ENCODE results near the gene MFAP4. TPM values are rescaled to one million over a fixed set of nuclear protein-coding genes. Genes with fewer than 3 reads are reported as not detected.

MFAP4 gene, protein sequence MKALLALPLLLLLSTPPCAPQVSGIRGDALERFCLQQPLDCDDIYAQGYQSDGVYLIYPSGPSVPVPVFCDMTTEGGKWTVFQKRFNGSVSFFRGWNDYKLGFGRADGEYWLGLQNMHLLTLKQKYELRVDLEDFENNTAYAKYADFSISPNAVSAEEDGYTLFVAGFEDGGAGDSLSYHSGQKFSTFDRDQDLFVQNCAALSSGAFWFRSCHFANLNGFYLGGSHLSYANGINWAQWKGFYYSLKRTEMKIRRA
- 691 TPM for polyA plus RNA-seq (2013, experiment 1 of 2; ENCODE audit: insufficient read length)
- polyA plus RNA-seq (2013, experiment 2 of 2; ENCODE audit: insufficient read length), result 659 TPM

DNA sequence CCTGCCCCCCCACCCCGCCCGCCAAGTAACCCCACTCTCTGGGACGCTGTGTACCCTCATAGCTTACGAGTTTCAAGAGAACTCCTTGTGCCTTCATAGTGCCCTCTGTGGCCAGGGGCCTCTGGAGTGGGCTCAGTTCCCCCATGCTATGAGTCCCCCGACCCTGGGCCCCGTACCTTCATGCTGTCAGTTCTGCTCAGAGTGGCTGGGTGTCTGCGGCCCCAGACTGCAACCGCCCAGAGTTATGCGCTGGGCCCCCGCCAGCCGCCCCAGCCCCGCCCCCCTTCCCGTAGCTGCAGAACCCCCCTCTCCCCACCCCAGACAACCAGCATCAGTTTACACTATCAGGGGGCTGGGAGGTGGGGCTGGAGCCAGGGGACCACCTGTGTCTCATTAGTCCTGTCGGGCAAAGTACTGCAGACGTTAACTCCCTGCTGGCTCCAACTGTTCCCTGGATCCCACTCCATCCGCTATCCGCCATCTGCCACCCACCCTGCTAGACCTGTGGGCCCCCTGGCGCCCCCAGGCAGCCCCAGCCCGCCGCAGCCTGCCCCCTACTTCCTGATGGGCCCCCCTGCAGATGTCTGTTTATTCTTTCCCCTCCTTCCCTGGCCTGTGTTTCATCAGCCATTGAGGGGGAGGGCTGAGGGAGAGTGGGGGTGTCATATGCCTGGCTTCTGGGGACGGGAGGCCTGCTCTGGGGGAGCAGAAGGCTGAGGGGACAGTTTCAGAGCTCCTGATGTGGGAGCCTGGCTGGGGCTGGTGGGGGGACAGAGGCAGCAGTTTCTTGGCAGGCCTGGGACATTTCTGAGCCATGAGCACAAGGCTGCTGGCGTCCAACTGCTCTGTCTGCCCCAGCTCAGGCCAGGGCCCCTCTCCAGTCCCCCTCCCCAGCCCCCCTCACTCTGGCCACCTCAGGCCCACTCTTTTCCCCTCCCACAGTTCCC lies at the start of gene MFAP4:
Gene MFAP4, minus strand, starts transcription at position 217 of the 947 bp plus-strand sequence. Its CDS starts 35 bp downstream, at position 182.
- DNase-seq, result peak; percentile 99

DNA sequence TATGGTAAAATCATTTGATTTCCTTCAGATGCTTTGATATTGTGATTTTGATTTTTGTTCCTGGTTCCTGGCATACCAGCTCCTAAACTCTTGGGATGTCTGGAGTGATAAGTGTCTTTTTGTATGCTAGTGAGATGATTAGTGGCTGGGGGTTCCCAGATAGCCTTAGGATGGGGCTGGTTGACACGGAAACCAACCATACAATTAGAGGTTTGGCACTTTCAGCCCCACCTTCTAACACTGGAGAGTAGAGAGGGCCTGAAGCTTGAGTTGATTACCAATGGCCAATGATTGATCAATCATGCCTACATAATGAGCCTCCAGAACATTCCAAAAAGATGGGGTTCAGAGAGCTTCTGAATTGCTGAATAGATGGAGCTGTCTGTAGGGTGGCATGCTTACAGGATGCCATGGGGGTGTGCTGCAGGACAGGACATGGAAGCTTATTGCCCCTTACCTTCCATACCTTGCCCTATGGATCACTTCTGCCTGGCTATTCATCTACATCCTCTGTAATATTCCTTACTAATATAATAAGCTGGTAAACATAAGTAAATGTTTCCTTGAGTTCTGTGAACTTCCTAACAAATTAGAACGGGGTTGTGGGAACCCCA lies 46.8 kb upstream of the MFAP4 start:
- no peak for DNase-seq

DNA sequence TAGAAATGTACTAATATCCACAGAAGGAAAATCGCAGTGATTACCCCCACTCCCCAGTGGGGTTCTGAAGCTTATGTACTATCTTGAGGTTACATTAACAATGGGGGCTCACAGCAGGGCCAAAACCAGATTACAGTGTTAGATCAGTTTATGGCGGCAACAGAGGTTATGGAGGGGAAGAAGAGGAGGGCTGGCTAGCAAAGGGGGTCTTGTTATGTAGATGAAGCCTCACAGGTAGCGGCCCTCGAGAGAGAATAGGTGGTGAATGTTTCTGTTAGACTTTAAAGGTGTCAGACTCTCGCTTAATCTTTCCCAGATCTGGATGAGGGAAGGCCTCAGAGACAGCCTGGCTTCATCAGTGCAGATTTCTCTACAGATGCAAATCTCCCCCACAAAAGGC lies 46.3 kb upstream of the MFAP4 start:
- DNase-seq, result no peak

DNA sequence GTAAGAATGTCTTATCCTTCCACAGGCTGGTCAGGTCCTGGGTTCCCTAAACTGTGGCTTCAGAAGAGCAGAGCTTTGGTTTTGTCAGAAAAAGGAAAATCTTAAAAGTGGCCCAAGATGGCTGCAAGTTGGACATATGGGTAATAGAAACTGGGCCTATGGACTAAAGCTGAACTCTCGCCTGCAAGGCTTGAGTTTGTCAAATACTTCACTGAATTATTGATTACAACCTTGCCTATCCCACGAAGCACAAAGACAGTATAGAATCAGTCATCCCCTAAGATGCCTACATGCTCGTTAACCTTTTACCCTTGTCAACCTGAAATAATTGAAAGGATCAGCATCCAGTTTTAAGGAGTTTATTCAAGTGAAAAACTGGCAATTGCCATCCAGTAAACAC lies 44.7 kb upstream of the MFAP4 start:
- no peak for DNase-seq

DNA sequence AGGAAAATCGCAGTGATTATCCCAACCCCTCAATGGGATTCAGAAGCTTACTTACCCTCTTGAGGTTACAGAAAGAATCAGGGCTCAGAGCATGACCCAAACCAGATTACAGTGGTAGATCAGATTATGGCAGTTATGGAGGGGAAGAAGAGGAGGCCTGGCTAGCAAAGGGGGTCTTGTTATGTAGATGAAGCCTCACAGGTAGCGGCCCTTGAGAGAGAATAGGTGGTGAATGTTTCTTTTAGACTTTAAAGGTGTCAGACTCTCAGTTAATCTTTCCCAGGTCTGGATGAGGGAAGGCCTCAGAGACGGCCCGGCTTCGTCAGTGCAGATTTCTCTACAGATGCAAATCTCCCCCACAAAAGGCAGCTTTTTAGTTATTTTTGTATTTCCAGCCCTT lies 39.6 kb upstream of the MFAP4 start:
- DNase-seq, result no peak

DNA sequence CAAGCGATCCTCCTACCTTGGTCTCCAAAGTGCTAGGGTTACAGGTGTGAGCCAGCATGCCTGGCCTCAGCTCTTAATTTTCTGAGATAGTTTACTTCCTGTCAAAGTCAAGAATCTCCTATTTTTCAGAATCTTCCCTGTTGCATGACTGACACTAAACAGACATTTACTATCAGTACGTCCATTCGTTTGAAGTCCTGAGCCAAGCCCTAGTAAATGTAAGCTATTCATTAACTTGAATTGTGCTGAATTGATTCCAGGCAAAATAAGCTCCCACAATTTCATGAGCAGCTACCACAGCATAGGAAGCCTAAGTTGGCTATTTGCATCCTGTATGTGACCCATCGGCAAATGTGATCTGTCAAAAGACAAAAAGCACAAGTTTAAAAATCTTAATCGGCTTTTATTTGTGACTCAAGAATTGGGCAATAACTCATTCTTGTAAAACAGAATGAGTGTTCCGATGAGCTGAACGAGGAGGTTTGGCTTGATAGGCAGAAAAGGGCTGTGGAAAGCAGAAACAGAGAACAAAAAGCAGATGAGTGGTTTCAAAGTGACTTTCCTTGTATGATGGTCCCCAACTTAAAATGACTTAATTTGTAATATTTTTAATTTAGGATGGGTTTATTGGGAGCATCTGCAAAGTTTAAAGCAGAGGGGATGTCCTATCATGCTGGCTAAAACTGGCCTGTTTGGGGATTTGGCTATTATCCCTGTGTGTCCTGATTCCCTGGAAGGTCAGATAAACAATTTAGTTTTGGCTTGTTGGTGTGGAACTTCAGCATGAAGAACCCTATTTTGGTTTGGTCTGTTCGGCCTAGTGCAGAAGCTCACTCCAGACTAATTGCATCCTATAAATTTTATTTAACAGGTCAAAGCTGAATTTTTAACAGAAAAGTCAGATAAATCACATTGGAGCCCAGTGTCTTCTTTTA lies 38.2 kb upstream of the MFAP4 start:
- DNase-seq, result no peak

DNA sequence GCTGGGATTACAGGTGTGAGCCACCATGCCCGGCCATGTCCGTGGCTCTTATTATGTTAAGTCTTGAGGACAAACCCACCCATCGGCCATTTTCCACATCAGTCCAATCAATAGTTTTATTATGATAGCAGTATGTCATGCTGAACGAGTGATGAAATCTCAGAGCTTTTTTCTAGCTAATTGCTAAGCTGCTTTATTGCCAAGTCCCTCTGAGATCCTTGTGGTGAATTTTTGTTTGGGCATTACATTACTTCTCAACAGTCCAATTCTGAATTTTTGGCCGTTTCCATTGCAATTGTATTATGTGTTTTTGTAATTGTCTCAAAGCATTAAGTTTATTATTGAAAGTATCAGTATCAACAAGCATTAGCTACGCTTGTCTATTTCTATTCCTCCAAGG lies 34.9 kb upstream of the MFAP4 start:
- no peak for DNase-seq

DNA sequence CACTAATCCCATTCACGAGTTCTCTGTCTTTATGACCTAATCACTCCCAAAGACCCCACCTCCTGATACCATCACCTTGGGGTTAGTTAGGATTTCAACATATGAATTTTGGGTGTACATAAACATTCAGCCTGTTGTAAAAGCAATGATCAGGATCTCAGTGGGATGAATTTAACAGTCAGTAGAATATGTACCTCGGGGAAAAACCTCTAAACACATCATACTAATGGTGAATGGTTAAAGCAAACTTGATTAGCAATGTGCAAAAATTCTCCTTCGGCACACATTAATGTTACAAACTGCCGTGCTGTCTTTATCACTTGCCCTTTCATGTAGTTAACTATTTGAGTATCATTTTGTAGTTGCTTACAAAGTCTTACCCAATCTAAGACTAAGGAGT lies 34.2 kb upstream of the MFAP4 start:
- no peak for DNase-seq

DNA sequence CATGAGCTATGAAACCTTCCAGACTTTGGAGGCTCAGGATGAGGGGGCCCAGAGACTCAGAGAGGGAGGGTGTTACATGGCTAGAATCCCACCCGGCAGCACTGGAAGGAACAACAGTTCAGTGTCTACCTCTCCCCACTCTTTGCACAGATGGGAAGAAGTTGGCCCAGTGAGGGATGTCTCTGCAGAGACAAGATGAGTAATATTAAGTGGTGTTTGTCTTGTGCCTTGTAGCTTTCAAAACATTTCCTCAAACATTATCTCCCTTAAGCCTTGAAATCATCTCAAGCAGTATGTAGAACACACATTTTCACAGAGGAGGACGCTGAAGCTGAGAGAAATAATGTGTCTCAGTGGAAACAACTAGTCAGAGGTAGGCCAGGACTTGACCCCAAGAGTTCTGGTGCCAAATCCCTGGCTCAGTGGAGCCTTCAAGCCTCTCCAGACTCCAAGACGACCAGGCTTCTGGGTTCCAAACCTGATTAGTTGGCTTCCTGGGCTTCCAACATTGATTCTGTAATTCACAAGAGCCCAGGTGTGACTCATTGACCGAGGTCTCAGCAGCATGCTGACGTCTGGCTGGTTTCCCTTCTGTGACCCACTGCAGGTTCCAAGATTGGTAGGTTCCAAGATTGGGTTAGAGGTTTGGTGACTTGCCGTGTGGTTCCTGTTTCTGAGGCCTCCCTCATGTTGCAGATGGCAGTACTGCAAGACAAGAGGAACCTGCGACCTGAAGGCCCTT lies 31.4 kb upstream of the MFAP4 start:
- DNase-seq, result peak; percentile 44

DNA sequence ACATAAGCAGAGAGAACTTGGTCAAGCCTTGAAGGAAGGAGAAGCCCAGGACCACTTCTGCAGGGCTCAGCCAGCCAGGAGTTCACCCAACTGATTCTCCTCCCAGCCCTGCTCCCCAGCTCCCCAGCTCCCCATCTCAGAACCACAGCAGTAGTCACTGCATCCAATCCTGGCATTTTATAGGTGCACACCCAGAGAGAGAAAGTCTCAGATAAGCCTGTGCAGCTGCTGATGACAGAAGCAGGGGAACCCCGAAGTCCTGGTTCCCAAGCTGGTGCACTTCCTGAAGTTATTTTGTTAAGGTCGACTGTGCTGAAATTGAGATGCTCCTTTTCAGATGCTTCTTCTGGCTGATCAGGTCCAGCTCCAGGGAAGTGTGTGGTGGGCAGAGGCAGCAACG lies 30.6 kb upstream of the MFAP4 start:
- DNase-seq, result no peak

DNA sequence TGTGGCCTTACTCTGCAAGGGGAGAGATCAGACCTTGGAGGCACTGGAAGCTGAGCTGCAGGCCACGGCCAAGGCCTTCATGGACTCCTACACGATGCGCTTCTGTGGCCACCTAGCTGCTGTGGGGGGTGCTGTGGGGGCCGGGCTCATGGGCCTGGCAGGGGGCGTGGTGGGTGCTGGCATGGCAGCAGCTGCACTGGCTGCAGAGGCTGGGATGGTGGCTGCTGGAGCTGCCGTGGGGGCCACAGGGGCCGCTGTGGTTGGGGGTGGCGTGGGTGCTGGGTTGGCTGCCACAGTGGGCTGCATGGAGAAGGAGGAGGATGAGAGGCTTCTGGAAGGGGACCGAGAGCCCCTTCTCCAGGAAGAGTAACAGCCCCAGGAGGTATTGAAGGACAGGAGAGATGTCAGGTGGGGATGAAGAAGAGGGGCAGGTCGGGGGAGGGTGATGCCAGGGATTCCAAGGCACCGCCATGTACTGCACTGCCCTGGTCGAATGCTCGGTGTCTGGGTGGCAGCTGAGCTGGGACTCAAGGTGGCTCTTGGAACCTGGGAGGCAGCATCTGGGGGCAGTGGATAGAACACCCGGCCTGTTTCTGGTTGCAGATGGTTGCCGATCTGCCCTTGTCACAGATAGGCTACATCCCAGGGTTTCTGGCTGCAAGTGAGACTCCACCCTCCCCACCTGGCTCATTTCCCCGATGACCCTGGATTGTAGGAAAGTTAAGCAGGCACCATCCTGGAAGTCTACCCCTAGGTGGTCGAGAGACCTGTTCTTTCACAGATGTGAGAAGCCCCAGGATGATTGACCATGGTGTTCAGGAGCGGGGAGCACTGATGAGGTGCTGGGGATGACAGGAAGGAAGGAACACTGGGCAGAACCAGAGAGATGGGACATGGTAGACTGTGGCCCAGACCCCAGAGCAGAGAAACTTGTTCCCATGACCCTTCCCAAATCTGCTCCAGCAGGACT lies 29.1 kb upstream of the MFAP4 start:
- no peak for DNase-seq

DNA sequence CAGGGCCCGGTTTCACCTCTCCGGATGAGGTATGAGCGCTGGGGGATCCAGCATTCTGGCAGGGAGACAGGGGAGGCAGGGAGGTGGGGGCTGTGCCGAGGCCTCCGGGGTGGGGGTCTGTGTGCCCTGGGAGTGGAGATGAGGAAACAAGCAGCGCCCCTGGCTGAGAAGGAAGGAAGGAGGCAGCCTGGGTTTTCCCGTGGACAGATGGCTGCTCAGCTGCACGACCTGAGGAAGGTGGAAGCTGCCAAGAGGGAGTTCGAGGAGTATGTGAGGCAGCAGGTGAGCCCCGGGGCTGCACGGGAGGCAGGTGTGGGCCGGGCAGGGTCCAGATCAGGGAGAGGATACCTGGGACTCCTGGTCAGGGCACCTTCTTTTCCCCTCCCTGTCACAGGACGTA lies 28.3 kb upstream of the MFAP4 start:
- no peak for DNase-seq

DNA sequence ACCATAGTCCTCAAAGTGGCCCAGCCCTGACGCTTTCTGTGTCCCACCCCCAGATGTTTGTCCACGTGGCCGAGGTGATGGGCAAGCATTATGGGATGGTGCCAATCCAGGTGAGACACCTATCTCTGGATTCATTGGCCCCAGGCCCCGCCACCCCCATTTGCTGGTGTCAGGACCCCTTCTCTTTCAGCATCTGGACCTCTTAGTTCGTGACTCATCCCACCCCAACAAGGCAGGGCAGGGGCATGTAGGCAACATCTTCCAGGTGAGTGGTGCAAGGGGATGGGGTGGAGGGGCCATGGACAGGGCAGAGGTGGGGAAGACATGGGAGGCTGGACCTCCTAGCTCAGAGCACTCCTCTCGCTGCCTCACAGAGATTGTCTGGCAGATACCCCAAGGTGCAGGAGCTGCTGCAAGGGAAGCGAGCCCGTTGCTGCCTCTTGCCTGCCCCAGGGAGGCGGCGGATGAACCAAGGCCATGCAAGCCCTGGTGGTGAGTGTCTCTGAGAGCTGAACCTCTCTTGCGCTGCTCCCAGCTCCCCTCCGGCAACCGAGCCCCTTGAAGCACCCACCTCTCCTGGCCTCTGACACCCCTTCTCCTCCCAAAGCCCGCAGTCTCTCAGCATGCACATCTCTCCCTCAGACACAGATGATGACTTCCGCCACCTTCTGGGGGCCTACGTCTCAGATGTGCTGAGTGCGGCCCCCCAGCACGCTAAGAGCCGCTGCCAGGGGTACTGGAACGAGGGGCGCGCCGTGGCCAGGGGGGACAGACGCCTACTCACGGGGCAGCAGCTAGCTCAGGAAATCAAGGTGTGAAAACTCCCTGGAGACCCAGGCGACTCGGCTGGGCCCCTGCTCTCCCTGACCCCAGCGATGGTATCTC lies 27.6 kb upstream of the MFAP4 start:
- no peak for DNase-seq

DNA sequence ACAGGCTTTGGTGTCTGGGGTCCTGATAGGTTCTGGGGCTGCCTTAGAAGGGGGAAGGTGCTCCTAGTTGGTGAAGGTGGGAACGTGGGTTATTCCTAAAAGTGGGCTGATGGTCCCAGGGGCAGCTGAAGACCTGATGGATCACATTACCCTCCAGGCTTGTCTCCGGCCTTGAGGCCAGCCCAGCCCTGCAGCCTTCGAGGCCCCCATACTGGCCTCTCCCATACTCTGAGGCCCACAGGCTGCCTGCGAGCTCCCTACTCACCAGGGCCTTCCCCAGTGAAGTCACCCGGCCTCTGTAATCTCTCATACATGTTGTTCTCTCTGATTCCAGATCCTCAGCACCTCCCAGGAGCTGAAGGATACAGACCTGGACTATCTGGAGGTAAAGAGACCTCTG lies 26.8 kb upstream of the MFAP4 start:
- DNase-seq, result no peak

DNA sequence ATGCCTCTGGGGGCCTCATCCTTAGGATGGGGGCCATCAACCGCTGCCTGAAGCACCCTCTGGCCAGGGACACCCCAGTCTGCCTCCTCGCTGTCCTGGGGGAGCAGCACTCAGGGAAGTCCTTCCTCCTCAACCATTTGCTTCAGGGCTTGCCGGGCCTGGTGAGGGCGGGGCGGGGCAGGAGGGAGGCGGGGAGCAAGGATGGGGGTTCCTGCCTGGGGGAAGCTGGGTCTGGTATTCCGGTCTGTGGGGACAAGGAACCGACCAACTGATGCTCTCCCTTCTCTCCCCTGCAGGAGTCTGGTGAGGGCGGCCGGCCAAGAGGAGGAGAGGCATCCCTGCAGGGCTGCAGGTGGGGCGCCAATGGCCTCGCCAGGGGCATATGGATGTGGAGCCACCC lies 26.0 kb upstream of the MFAP4 start:
- DNase-seq, result no peak

DNA sequence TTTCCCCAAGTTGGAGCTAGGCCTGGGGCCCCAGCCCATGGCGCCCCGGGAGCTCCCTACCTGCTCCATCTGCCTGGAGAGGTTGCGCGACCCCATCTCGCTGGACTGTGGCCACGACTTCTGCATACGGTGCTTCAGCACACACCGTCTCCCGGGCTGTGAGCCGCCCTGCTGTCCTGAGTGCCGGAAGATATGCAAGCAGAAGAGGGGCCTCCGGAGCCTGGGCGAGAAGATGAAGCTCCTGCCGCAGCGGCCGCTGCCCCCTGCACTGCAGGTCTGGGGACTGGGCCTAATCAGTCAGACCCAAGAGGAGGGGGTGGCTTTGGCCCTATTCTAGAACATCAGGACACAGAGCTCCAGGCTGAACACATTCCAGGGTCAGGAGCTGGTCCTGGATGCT lies 25.5 kb upstream of the MFAP4 start:
- DNase-seq, result no peak

DNA sequence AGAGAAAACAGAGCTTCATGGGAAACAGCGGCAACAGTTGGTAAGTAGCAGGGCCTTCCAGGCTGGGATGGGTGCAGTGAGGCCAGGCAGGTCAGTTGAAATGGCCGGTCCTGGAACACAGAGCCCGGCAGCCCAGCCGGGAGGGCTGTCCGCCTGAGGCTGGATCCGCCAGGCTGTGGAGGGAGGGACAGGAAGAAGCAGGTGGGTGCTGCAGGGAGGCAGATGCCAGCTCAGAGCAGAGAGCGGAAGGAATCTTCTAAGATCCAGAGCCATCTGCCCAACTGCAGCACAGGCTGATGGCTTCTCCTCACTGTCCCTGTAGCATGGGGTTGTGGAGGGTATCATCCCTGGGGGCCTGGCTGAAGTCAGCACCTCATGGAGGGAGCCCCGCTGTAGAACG lies 24.6 kb upstream of the MFAP4 start:
- DNase-seq, result no peak

DNA sequence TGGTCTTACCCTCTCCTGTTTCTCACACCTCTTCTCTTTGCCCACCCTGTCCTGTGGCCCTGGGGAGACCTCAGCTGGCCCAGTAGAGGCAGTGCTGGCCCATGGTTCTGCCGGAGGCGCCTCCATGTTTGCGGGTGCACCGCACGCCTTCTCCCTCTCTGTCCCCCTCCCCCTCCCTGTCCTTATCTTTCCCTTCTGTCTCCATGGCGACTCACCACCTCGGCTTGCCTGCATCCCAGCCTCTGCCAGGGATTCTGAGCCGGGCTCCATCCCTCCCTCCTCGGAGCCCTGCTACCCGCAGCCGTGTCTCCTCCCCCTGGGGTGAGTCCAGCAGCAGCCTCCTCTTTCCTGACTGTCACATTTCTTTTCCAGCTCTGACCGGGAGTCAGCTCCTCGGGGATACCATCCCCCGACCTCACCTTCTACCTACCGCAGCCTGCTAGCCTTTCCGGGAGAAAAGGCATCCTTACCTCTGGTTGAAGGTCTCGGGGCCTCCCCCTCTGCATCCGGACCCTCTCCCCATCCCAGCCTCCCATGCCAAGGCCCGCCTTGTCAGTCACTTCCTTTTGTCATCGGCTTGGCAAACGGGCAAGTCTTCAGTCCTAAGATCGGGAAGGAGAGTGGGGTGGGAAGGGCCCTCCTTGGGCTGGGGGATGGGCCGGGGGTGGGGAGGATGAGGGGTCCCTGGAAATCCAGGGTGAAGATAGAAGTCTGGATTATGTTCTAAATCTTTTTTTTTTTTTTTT lies 24.1 kb upstream of the MFAP4 start, which contains the start of gene RNF112:
Gene RNF112, plus strand, starts transcription at position 358 of the 746 bp plus-strand sequence. Its CDS starts 177 bp downstream, at position 535.
- DNase-seq, result peak; percentile 65
